ENCODE results near the gene KCNJ10.

The KCNJ10 gene

DNA sequence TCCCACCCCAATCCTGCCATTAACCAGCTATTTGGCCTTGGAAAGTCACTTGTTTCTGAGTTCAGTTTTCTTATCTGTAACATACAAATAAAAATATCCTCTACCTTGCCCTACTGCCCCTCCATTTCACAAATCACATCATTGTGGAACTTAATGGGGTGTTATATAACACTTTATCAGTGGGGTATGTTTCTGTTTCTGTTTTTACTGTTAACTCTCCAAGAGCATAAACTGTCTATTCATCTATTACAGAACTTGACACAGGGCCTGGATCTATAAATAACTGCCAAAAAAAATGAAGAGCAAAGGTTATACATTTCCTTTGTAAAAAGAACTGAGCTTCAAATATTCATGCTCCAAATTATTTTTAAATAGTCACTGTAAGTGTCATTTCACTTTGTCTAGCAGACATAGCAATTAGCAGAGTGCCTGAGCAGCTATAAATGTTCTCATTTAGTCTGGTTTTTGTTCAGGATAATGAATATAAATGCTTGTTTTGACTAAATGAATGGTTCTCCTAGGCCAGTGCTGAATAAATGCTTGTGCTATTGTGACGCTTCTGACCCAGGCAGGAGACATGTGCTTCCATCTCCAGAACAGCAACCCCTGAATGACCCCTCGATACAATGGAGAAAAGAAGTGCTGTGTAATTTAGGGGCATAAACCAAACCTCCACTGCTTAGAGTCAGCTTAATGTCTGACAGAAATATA is 45.6 kb downstream of the KCNJ10 start:
- Mint-ChIP-seq H3K27ac (no peak overlapping the region), H3K4me1 (peaks cover 5% of the 10 kb centered on the region)
- TF ChIP-seq, protein P1, sequence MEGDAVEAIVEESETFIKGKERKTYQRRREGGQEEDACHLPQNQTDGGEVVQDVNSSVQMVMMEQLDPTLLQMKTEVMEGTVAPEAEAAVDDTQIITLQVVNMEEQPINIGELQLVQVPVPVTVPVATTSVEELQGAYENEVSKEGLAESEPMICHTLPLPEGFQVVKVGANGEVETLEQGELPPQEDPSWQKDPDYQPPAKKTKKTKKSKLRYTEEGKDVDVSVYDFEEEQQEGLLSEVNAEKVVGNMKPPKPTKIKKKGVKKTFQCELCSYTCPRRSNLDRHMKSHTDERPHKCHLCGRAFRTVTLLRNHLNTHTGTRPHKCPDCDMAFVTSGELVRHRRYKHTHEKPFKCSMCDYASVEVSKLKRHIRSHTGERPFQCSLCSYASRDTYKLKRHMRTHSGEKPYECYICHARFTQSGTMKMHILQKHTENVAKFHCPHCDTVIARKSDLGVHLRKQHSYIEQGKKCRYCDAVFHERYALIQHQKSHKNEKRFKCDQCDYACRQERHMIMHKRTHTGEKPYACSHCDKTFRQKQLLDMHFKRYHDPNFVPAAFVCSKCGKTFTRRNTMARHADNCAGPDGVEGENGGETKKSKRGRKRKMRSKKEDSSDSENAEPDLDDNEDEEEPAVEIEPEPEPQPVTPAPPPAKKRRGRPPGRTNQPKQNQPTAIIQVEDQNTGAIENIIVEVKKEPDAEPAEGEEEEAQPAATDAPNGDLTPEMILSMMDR (IDR thresholded peaks at IDR 0.05) = no peak

DNA sequence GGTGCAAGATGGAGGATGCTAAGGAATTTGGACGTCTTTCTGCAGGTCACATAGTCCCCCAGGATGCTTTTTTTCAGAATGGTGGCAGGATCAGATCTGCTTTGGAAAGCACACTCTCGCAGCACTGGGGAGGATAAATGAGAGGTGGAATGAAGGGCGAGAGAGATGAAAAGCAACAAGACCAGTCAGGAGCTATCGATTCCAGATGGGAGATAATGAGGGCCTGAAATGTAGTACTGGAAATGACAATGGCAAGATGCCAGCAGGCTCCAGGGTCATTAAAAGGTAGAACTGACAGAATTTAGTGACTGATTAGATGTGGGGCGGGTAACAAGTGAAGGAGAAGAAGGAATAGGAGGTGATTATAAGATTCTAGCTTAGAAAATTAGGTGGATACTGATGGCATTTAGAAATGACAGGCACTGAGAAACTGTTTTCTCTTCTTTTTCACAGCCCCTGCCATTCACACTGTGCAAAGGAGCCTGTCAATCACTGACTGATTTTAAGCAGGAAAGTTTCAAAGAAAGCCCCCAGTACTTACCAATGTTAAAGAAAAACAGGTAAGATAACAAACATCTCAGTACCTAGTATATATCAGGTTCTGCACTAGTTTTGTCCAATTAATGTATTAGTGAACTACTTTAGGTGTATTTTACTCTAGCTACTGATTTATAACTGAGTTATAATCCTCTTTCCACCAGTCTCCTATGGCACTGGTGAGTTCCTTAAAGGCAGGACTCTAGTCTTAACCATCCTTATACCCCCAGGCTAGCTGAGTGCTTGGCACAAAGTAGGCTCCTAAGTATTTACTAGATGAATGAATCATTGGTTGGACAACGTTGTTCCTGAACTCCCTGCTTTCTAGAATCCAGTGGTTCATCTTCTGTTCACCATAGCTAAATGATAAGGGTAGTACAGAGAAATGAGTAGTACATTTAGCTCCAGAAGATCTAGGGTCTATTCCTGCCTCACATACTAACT is 47.3 kb downstream of the KCNJ10 start:
- Mint-ChIP-seq H3K4me1 (no peaks in the 10 kb centered on the region), H3K27ac (no peak overlapping the region), H3K4me3 (no peak overlapping the region), H3K27me3 (ENCODE audit: low read depth, poor library complexity) (peaks cover 46% of the 10 kb centered on the region), H3K9me3 (no peaks in the 10 kb centered on the region), H3K36me3 (ENCODE audit: low read depth) (peaks cover 7% of the 10 kb centered on the region)
- no peak for DNase-seq
- TF ChIP-seq, protein P1 (IDR thresholded peaks at IDR 0.05) = no peak

More for the DNA sequence above, 45.6 kb downstream of the KCNJ10 start:
- Mint-ChIP-seq H3K36me3 (ENCODE audit: low read depth) (peaks cover 9% of the 10 kb centered on the region), H3K27me3 (ENCODE audit: low read depth, poor library complexity) (peaks cover 38% of the 10 kb centered on the region), H3K9me3 (no peaks in the 10 kb centered on the region), H3K4me3 (no peak overlapping the region)
- DNase-seq = no peak

DNA sequence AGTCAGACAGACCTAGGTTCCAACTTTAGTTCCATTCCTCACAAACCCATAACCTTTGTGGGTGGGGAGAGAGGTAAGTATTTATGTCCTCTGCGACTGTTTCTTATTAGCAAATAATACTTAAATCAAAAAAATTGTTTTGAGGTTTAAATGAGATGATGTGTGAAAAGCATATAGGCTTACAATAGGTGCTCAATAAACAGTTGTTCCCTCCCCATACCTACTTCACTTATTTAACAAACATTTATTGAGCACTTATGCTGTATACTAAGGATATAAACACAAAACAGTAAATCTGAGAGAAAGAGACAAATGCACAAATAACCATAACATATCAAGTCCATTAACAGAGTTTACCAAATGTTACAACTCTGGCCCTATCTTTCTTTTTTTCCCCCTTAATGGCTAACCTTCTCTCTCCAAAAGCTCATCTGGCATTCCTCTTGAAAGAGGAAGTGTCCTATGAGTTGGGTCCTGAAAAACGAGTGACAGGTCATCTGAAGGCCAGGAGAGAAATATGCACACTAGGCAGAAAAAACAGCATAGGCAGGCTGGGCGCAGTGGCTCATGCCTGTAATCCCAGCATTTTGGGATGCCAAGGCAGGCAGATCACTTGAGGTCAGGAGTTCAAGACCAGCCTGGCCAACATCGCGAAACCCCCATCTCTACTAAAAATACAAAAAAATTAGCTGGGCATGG is 48.4 kb downstream of the KCNJ10 start:
- TF ChIP-seq, protein P1 (IDR thresholded peaks at IDR 0.05) = no peak
- H3K4me1 Mint-ChIP-seq = no peaks in the 10 kb centered on the region
- no peaks in the 10 kb centered on the region for H3K9me3 Mint-ChIP-seq
- peaks cover 57% of the 10 kb centered on the region for H3K27me3 Mint-ChIP-seq (ENCODE audit: low read depth, poor library complexity)
- no peak overlapping the region for H3K27ac Mint-ChIP-seq
- DNase-seq = no peak
- no peak overlapping the region for H3K4me3 Mint-ChIP-seq
- H3K36me3 Mint-ChIP-seq (ENCODE audit: low read depth) = no peaks in the 10 kb centered on the region

DNA sequence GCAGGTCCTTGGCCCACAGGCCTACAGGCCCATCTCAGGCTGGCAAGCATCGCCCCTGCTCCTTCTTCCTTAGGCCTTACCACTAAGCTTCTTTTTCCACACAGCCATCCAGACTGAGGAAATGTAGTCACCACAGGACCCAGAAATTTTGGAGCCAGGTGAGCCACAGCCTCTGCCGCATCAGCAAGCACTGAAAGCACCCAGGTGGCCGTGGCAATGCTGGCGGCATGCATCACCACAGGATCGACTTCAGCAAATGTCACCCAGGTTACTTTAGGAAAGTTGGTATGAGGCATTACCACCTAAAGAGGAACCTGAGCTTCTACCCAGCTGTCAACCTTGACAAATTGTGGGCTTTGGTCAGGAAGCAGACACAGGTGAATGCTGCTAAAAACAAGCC is 49.8 kb downstream of the KCNJ10 start:
- TF ChIP-seq, protein P1 (IDR thresholded peaks at IDR 0.05) = no peak
- DNase-seq = no peak
- peaks cover 56% of the 10 kb centered on the region for H3K27me3 Mint-ChIP-seq (ENCODE audit: low read depth, poor library complexity)
- no peaks in the 10 kb centered on the region for H3K4me1 Mint-ChIP-seq
- no peak overlapping the region for H3K4me3 Mint-ChIP-seq
- no peaks in the 10 kb centered on the region for H3K9me3 Mint-ChIP-seq
- H3K27ac Mint-ChIP-seq = no peak overlapping the region
- H3K36me3 Mint-ChIP-seq (ENCODE audit: low read depth) = no peaks in the 10 kb centered on the region

DNA sequence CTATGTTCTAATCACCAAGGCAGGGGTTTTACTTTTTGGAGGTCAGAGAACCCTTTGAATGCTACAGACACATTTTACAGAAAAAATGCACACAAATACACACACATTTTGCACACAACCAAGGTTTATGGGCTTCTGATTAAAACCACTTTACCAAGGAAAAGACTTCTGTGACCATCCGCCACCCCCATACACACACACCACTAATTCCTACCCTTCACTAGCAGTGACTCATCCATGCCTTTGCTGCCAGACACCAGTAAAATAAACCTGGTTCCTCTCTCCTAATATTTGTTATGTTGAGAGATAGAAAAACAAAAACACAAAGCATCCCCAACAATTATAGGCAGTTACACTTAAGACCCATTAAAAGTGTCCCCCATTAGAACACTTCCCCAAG is 51.1 kb downstream of the KCNJ10 start:
- H3K9me3 Mint-ChIP-seq = no peaks in the 10 kb centered on the region
- H3K4me3 Mint-ChIP-seq = no peak overlapping the region
- peaks cover 58% of the 10 kb centered on the region for H3K27me3 Mint-ChIP-seq (ENCODE audit: low read depth, poor library complexity)
- DNase-seq = no peak
- no peaks in the 10 kb centered on the region for H3K36me3 Mint-ChIP-seq (ENCODE audit: low read depth)
- no peak overlapping the region for H3K27ac Mint-ChIP-seq
- TF ChIP-seq, protein P1 (IDR thresholded peaks at IDR 0.05) = no peak
- H3K4me1 Mint-ChIP-seq = no peaks in the 10 kb centered on the region

Data from nephron progenitor cell (in vitro differentiated cells).